Right lobe of liver (tissue), 4 donors: ENCODE measurements around the gene PIK3CD.

Experiments used
- CTCF ChIP-seq, 4 donors: fragments of 200-600 bp in 3 of 4; fragments of 450-650 bp in 1 of 4; IDR thresholded peaks; one replicate each; pipeline versions ENCODE4 v1.5.1 to v1.8.0; 2016 to 2022; ENCODE audit warnings: antibody characterized with exemption in 4 of 4, mild to moderate bottlenecking in 2 of 4
- POLR2A ChIP-seq: fragments of 450-650 bp; IDR thresholded peaks from one replicate; pipeline ENCODE4 v1.6.1; 2017; ENCODE audit warnings: antibody characterized with exemption, mild to moderate bottlenecking
- donor health status: DM: no; HTN: no; CAD: no.
- donor health status: DM: no; HTN: no; CAD: no.
- donor health status: DM: no; HTN: yes; CAD: no.

DNA sequence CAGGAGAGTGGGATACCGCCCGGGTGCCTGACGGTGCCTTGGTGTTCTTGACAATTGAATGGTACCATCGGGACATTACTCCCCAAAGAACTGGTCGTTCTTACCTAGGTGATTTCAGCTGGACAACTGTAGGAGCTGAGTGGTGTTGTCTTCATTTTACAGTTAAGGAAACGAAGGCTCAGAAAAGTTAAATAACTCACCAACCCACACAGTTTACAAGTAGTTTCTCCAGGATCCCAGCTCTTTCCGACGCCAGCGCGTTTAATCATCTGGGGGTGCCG is 1.6 kb downstream of the PIK3CD start:
- no peak for TF ChIP-seq CTCF (IDR thresholded peaks at IDR 0.05)
- no peak for TF ChIP-seq POLR2A
